Stimulated activated memory B cell treated with anti-CD40 and anti-IgM and Interleukin-4, amounts not matched to agents 10 μg/mL and 1 μg/mL and 100 μg/mL, for 72 hours (primary cell): ENCODE measurements around the gene DYNLT3.
A peak's percentile ranks its signal among the peaks of the same experiment; 100 is the strongest.

Source experiments
- ATAC-seq: fragments of 150-1000 bp; cut with Tn5 transposase; 2 replicates; pipeline ENCODE4 v1.10.0; 2021
- H3K27ac Mint-ChIP-seq: one replicate; pipeline ENCODE4 v1.8.0; 2022; ENCODE audit warnings: mild to moderate bottlenecking, mixed read lengths
- H3K27me3 Mint-ChIP-seq: one replicate; pipeline ENCODE4 v1.8.0; 2022; ENCODE audit warnings: mixed read lengths
- H3K36me3 Mint-ChIP-seq: one replicate; pipeline ENCODE4 v1.8.0; 2022; ENCODE audit warnings: mixed read lengths
- H3K4me1 Mint-ChIP-seq: one replicate; pipeline ENCODE4 v1.8.0; 2022; ENCODE audit warnings: mixed read lengths
- H3K4me3 Mint-ChIP-seq: one replicate; pipeline ENCODE4 v1.8.0; 2022; ENCODE audit warnings: mild to moderate bottlenecking, moderate library complexity, mixed read lengths
- H3K9me3 Mint-ChIP-seq: one replicate; pipeline ENCODE4 v1.8.0; 2022; ENCODE audit warnings: mixed read lengths

Gene DYNLT3

GRCh38 chrX:37862851-37863250 is 15.5 kb upstream of the DYNLT3 start:
- peaks cover 5% of the 10 kb centered on the region for H3K9me3 Mint-ChIP-seq

GRCh38 chrX:37860721-37861120 is 13.3 kb upstream of the DYNLT3 start:
- peaks cover 12% of the 10 kb centered on the region for H3K27me3 Mint-ChIP-seq
- no peak for ATAC-seq
- no peaks in the 10 kb centered on the region for H3K36me3 Mint-ChIP-seq

More at GRCh38 chrX:37862851-37863250, 15.5 kb upstream of the DYNLT3 start:
- no peaks in the 10 kb centered on the region for H3K36me3 Mint-ChIP-seq
- no peak overlapping the region for H3K27ac Mint-ChIP-seq
- ATAC-seq, result no peak
- H3K4me3 Mint-ChIP-seq, result no peak overlapping the region
- no peaks in the 10 kb centered on the region for H3K4me1 Mint-ChIP-seq
- peaks cover 12% of the 10 kb centered on the region for H3K27me3 Mint-ChIP-seq

GRCh38 chrX:37854748-37855147 is 7.4 kb upstream of the DYNLT3 start:
- Mint-ChIP-seq H3K36me3 (no peaks in the 10 kb centered on the region), H3K27me3 (no peaks in the 10 kb centered on the region), H3K27ac (no peak overlapping the region), H3K9me3 (no peaks in the 10 kb centered on the region), H3K4me3 (no peak overlapping the region), H3K4me1 (no peaks in the 10 kb centered on the region)
- no peak for ATAC-seq

More at GRCh38 chrX:37860721-37861120, 13.3 kb upstream of the DYNLT3 start:
- Mint-ChIP-seq H3K9me3 (no peaks in the 10 kb centered on the region), H3K27ac (no peak overlapping the region), H3K4me1 (no peaks in the 10 kb centered on the region), H3K4me3 (no peak overlapping the region)

GRCh38 chrX:37854148-37854547 is 6.8 kb upstream of the DYNLT3 start:
- Mint-ChIP-seq H3K9me3 (no peaks in the 10 kb centered on the region), H3K36me3 (no peaks in the 10 kb centered on the region), H3K27me3 (no peaks in the 10 kb centered on the region), H3K4me1 (no peaks in the 10 kb centered on the region), H3K4me3 (no peak overlapping the region), H3K27ac (no peak overlapping the region)
- no peak for ATAC-seq

GRCh38 chrX:37847733-37848197 is 394 bp upstream of the DYNLT3 start:
- H3K27me3 Mint-ChIP-seq, result no peaks in the 10 kb centered on the region
- no peaks in the 10 kb centered on the region for H3K36me3 Mint-ChIP-seq
- H3K4me1 Mint-ChIP-seq, result peaks cover 5% of the 10 kb centered on the region
- peak; percentile 53 for ATAC-seq
- H3K27ac Mint-ChIP-seq, result peak overlapping the region; percentile 84
- peak overlapping the region; percentile 79 for H3K4me3 Mint-ChIP-seq
- H3K9me3 Mint-ChIP-seq, result no peaks in the 10 kb centered on the region

GRCh38 chrX:37846558-37846933 is 825 bp downstream of the DYNLT3 start:
- Mint-ChIP-seq H3K4me3 (peak overlapping the region; percentile 79), H3K36me3 (no peaks in the 10 kb centered on the region), H3K4me1 (peaks cover 5% of the 10 kb centered on the region), H3K9me3 (no peaks in the 10 kb centered on the region), H3K27me3 (no peaks in the 10 kb centered on the region), H3K27ac (peak overlapping the region; percentile 84)
- ATAC-seq, result no peak

GRCh38 chrX:37846141-37846540 is 1.2 kb downstream of the DYNLT3 start:
- Mint-ChIP-seq H3K4me3 (peak overlapping the region; percentile 79), H3K4me1 (peaks cover 5% of the 10 kb centered on the region), H3K36me3 (peaks cover 3% of the 10 kb centered on the region), H3K27me3 (no peaks in the 10 kb centered on the region), H3K27ac (peak overlapping the region; percentile 84), H3K9me3 (no peaks in the 10 kb centered on the region)
- no peak for ATAC-seq

GRCh38 chrX:37844622-37845021 is 2.7 kb downstream of the DYNLT3 start:
- Mint-ChIP-seq H3K9me3 (no peaks in the 10 kb centered on the region), H3K27me3 (no peaks in the 10 kb centered on the region), H3K36me3 (peaks cover 10% of the 10 kb centered on the region), H3K4me3 (no peak overlapping the region), H3K4me1 (peaks cover 5% of the 10 kb centered on the region), H3K27ac (peak overlapping the region; percentile 46)
- ATAC-seq, result no peak

GRCh38 chrX:37840931-37841330 is 6.4 kb downstream of the DYNLT3 start:
- H3K36me3 Mint-ChIP-seq, result peaks cover 13% of the 10 kb centered on the region
- H3K9me3 Mint-ChIP-seq, result no peaks in the 10 kb centered on the region
- H3K27me3 Mint-ChIP-seq, result no peaks in the 10 kb centered on the region
- no peak for ATAC-seq
- H3K4me3 Mint-ChIP-seq, result no peak overlapping the region
- no peak overlapping the region for H3K27ac Mint-ChIP-seq
- H3K4me1 Mint-ChIP-seq, result peaks cover 5% of the 10 kb centered on the region

- H3K27me3 Mint-ChIP-seq, result no peaks in the 10 kb centered on the region
- no peaks in the 10 kb centered on the region for H3K4me1 Mint-ChIP-seq
- H3K4me3 Mint-ChIP-seq, result no peak overlapping the region
- ATAC-seq, result no peak
- peaks cover 6% of the 10 kb centered on the region for H3K36me3 Mint-ChIP-seq
- no peak overlapping the region for H3K27ac Mint-ChIP-seq
- H3K9me3 Mint-ChIP-seq, result no peaks in the 10 kb centered on the region
These were observed 12.4 kb downstream of the DYNLT3 start for GRCh38 chrX:37834937-37835336.

- Mint-ChIP-seq H3K27me3 (no peaks in the 10 kb centered on the region), H3K27ac (no peak overlapping the region), H3K36me3 (no peaks in the 10 kb centered on the region), H3K4me3 (no peak overlapping the region), H3K9me3 (no peaks in the 10 kb centered on the region), H3K4me1 (no peaks in the 10 kb centered on the region)
- ATAC-seq, result no peak
These were observed 17.0 kb downstream of the DYNLT3 start for GRCh38 chrX:37830371-37830770.

GRCh38 chrX:37829721-37830120 is 17.6 kb downstream of the DYNLT3 start:
- ATAC-seq, result no peak
- Mint-ChIP-seq H3K27me3 (no peaks in the 10 kb centered on the region), H3K4me3 (no peak overlapping the region), H3K4me1 (peaks cover 6% of the 10 kb centered on the region), H3K27ac (no peak overlapping the region), H3K9me3 (no peaks in the 10 kb centered on the region), H3K36me3 (no peaks in the 10 kb centered on the region)

- no peak for ATAC-seq
- no peaks in the 10 kb centered on the region for H3K9me3 Mint-ChIP-seq
These were observed 22.0 kb downstream of the DYNLT3 start for GRCh38 chrX:37825215-37825842.

GRCh38 chrX:37824491-37825214 is 22.7 kb downstream of the DYNLT3 start:
- H3K4me3 Mint-ChIP-seq, result no peak overlapping the region
- peaks cover 20% of the 10 kb centered on the region for H3K4me1 Mint-ChIP-seq
- no peaks in the 10 kb centered on the region for H3K27me3 Mint-ChIP-seq
- no peak for ATAC-seq
- no peaks in the 10 kb centered on the region for H3K36me3 Mint-ChIP-seq
- no peaks in the 10 kb centered on the region for H3K9me3 Mint-ChIP-seq
- peak overlapping the region; percentile 74 for H3K27ac Mint-ChIP-seq

More at GRCh38 chrX:37825215-37825842, 22.0 kb downstream of the DYNLT3 start:
- Mint-ChIP-seq H3K27me3 (no peaks in the 10 kb centered on the region), H3K27ac (peak overlapping the region; percentile 74), H3K4me3 (no peak overlapping the region), H3K36me3 (no peaks in the 10 kb centered on the region), H3K4me1 (peaks cover 19% of the 10 kb centered on the region)

- ATAC-seq, result no peak
- Mint-ChIP-seq H3K4me1 (peaks cover 43% of the 10 kb centered on the region), H3K36me3 (no peaks in the 10 kb centered on the region), H3K27me3 (no peaks in the 10 kb centered on the region), H3K27ac (no peak overlapping the region), H3K9me3 (no peaks in the 10 kb centered on the region), H3K4me3 (no peak overlapping the region)
These were observed 26.7 kb downstream of the DYNLT3 start for GRCh38 chrX:37820646-37821045.

GRCh38 chrX:37818031-37818430 is 29.3 kb downstream of the DYNLT3 start:
- H3K4me1 Mint-ChIP-seq, result peaks cover 46% of the 10 kb centered on the region
- no peaks in the 10 kb centered on the region for H3K36me3 Mint-ChIP-seq
- H3K27ac Mint-ChIP-seq, result peak overlapping the region; percentile 88
- peak; percentile 70 for ATAC-seq
- no peaks in the 10 kb centered on the region for H3K27me3 Mint-ChIP-seq
- peak overlapping the region; percentile 66 for H3K4me3 Mint-ChIP-seq
- no peaks in the 10 kb centered on the region for H3K9me3 Mint-ChIP-seq
